Mesendoderm (in vitro differentiated cells): Measurements from ENCODE around the gene INTS6.

Experiments used
- DNase-seq: peaks from one replicate; pipeline ENCODE4 v3.0.0; 2013
- H2AK5ac ChIP-seq: 2 replicates; pipeline ENCODE4 v1.6.1; 2013; ENCODE audit warnings: low read length, inconsistent platforms
- H2BK120ac ChIP-seq: 2 replicates; pipeline ENCODE4 v1.6.1; 2013; ENCODE audit warnings: low read depth, mild to moderate bottlenecking, low read length, moderate library complexity, mixed read lengths
- H2BK15ac ChIP-seq: replicated peaks from 2 replicates; pipeline ENCODE4 v1.6.1; 2013; ENCODE audit warnings: low read depth, mild to moderate bottlenecking, moderate library complexity
- H2BK5ac ChIP-seq: 2 replicates; pipeline ENCODE4 v1.6.1; 2013; ENCODE audit warnings: low read length, inconsistent platforms
- H3K18ac ChIP-seq: 2 replicates; pipeline ENCODE4 v1.6.1; 2013; ENCODE audit warnings: mild to moderate bottlenecking, low read length, mixed read lengths
- H3K23ac ChIP-seq: one replicate; pipeline ENCODE4 v1.6.1; 2013; ENCODE audit warnings: low read length
- H3K27ac ChIP-seq: 2 replicates; pipeline ENCODE4 v1.5.1; 2013; ENCODE audit warnings: low read depth, mild to moderate bottlenecking, inconsistent platforms, low read length, moderate library complexity
- H3K27me3 ChIP-seq: 2 replicates; pipeline ENCODE4 v1.6.1; 2013; ENCODE audit warnings: low read length, control low read depth, mild to moderate bottlenecking, inconsistent platforms; ENCODE audit not compliant: insufficient read depth, poor library complexity
- H3K36me3 ChIP-seq: 2 replicates; pipeline ENCODE4 v1.6.1; 2013; ENCODE audit warnings: low read length, inconsistent platforms; ENCODE audit not compliant: control insufficient read depth, insufficient read depth
- H3K4ac ChIP-seq: one replicate; pipeline ENCODE4 v1.6.1; 2013; ENCODE audit warnings: low read depth, mild to moderate bottlenecking, low read length, moderate library complexity
- H3K4me1 ChIP-seq: 2 replicates; pipeline ENCODE4 v1.6.1; 2013; ENCODE audit warnings: low read depth, low read length, inconsistent platforms; ENCODE audit not compliant: control insufficient read depth
- H3K4me2 ChIP-seq: 2 replicates; pipeline ENCODE4 v1.6.1; 2013; ENCODE audit warnings: low read length
- H3K4me3 ChIP-seq: 2 replicates; pipeline ENCODE4 v1.5.1; 2013; ENCODE audit warnings: mild to moderate bottlenecking, low read length
- H3K56ac ChIP-seq: one replicate; pipeline ENCODE4 v1.6.1; 2013; ENCODE audit warnings: low read length
- H3K79me1 ChIP-seq: 2 replicates; pipeline ENCODE4 v1.6.1; 2013; ENCODE audit warnings: low read length, inconsistent platforms
- H3K79me2 ChIP-seq: 2 replicates; pipeline ENCODE4 v1.6.1; 2013; ENCODE audit warnings: mild to moderate bottlenecking, low read length; ENCODE audit not compliant: control insufficient read depth, insufficient read depth
- H3K9ac ChIP-seq: 2 replicates; pipeline ENCODE4 v1.6.1; 2013; ENCODE audit warnings: low read length, inconsistent platforms
- H4K5ac ChIP-seq: one replicate; pipeline ENCODE4 v1.6.1; 2013; ENCODE audit warnings: low read length
- H4K8ac ChIP-seq: one replicate; pipeline ENCODE4 v1.6.1; 2013; ENCODE audit warnings: low read depth, mild to moderate bottlenecking, control low read depth, low read length, moderate library complexity
- WGBS: extraction: QIAGEN DNeasy Blood & Tissue Kit; methylation state at CpG from one replicate; pipeline ENCODE4 v1.1.7; 2013; ENCODE audit warnings: low lambda C conversion rate, missing lambda C conversion rate; ENCODE audit not compliant: insufficient coverage; ENCODE audit errors: extremely low coverage; 5-methylcytosine and 5-hydroxymethylcytosine counted together

Gene INTS6

GRCh38 chr13:51359352-51359751, 93.5 kb downstream of the INTS6 start:
- DNase-seq, result no peak
- Histone ChIP-seq H4K8ac (no peak overlapping the region), H2BK120ac (no peak overlapping the region), H2BK15ac (no peak overlapping the region), H3K56ac (no peak overlapping the region), H3K36me3 (peaks cover under 1% of the 10 kb centered on the region), H2AK5ac (no peak overlapping the region), H3K23ac (no peak overlapping the region), H2BK5ac (no peak overlapping the region), H3K9ac (no peak overlapping the region), H3K4me2 (no peak overlapping the region), H3K4me3 (no peak overlapping the region), H3K18ac (no peak overlapping the region), H3K27ac (no peak overlapping the region), H3K79me2 (no peaks in the 10 kb centered on the region), H3K4ac (no peak overlapping the region), H3K27me3 (no peaks in the 10 kb centered on the region), H3K79me1 (no peaks in the 10 kb centered on the region), H3K4me1 (no peaks in the 10 kb centered on the region), H4K5ac (no peak overlapping the region)
- WGBS, result no CpG with 5 or more reads among the region's 1 CpG

GRCh38 chr13:51357928-51358595, 94.8 kb downstream of the INTS6 start:
- H2BK120ac ChIP-seq, result no peak overlapping the region
- H3K4me1 ChIP-seq, result no peaks in the 10 kb centered on the region
- no peaks in the 10 kb centered on the region for H3K79me1 ChIP-seq
- H2BK15ac ChIP-seq, result no peak overlapping the region
- no peak overlapping the region for H3K23ac ChIP-seq
- H4K5ac ChIP-seq, result no peak overlapping the region
- DNase-seq, result peak; percentile 24
- H4K8ac ChIP-seq, result no peak overlapping the region
- H3K79me2 ChIP-seq, result no peaks in the 10 kb centered on the region
- no peak overlapping the region for H3K18ac ChIP-seq
- H2AK5ac ChIP-seq, result no peak overlapping the region
- no peak overlapping the region for H3K4me3 ChIP-seq
- H3K56ac ChIP-seq, result no peak overlapping the region
- H3K27ac ChIP-seq, result no peak overlapping the region
- no peaks in the 10 kb centered on the region for H3K36me3 ChIP-seq
- WGBS, result no CpG with 5 or more reads among the region's 5 CpGs
- no peaks in the 10 kb centered on the region for H3K27me3 ChIP-seq
- H3K4ac ChIP-seq, result no peak overlapping the region
- H2BK5ac ChIP-seq, result no peak overlapping the region
- no peak overlapping the region for H3K4me2 ChIP-seq
- H3K9ac ChIP-seq, result no peak overlapping the region

GRCh38 chr13:51355217-51355616, 97.6 kb downstream of the INTS6 start:
- no CpG with 5 or more reads among the region's 2 CpGs for WGBS
- no peak for DNase-seq
- H3K4ac ChIP-seq, result no peak overlapping the region
- no peak overlapping the region for H2AK5ac ChIP-seq
- no peak overlapping the region for H4K5ac ChIP-seq
- no peak overlapping the region for H2BK120ac ChIP-seq
- H3K56ac ChIP-seq, result no peak overlapping the region
- H3K27me3 ChIP-seq, result no peaks in the 10 kb centered on the region
- H3K23ac ChIP-seq, result no peak overlapping the region
- no peaks in the 10 kb centered on the region for H3K36me3 ChIP-seq
- H3K4me3 ChIP-seq, result no peak overlapping the region
- H3K79me1 ChIP-seq, result no peaks in the 10 kb centered on the region
- no peaks in the 10 kb centered on the region for H3K4me1 ChIP-seq
- H2BK15ac ChIP-seq, result no peak overlapping the region
- H2BK5ac ChIP-seq, result no peak overlapping the region
- H3K27ac ChIP-seq, result no peak overlapping the region
- H3K9ac ChIP-seq, result no peak overlapping the region
- no peak overlapping the region for H4K8ac ChIP-seq
- H3K18ac ChIP-seq, result no peak overlapping the region
- no peak overlapping the region for H3K4me2 ChIP-seq
- no peaks in the 10 kb centered on the region for H3K79me2 ChIP-seq

- no peak overlapping the region for H3K27ac ChIP-seq
- no peak for DNase-seq
- H2BK15ac ChIP-seq, result no peak overlapping the region
- no peaks in the 10 kb centered on the region for H3K36me3 ChIP-seq
- no peak overlapping the region for H3K4ac ChIP-seq
- H3K9ac ChIP-seq, result no peak overlapping the region
- no peak overlapping the region for H3K23ac ChIP-seq
- H3K56ac ChIP-seq, result no peak overlapping the region
- no peak overlapping the region for H4K8ac ChIP-seq
- no peak overlapping the region for H2AK5ac ChIP-seq
- H2BK120ac ChIP-seq, result no peak overlapping the region
- H3K79me2 ChIP-seq, result no peaks in the 10 kb centered on the region
- H2BK5ac ChIP-seq, result no peak overlapping the region
- H4K5ac ChIP-seq, result no peak overlapping the region
- H3K18ac ChIP-seq, result no peak overlapping the region
- no peaks in the 10 kb centered on the region for H3K4me1 ChIP-seq
- H3K27me3 ChIP-seq, result no peaks in the 10 kb centered on the region
- H3K4me3 ChIP-seq, result no peak overlapping the region
- no peak overlapping the region for H3K4me2 ChIP-seq
- no peaks in the 10 kb centered on the region for H3K79me1 ChIP-seq
Observed at GRCh38 chr13:51349016-51349415, 103.8 kb downstream of the INTS6 start.

GRCh38 chr13:51348069-51348967, 104.5 kb downstream of the INTS6 start:
- no CpG with 5 or more reads among the region's 10 CpGs for WGBS
- no peak overlapping the region for H3K4me3 ChIP-seq
- no peak overlapping the region for H3K27ac ChIP-seq

More at GRCh38 chr13:51348069-51348967, 104.5 kb downstream of the INTS6 start:
- H2AK5ac ChIP-seq, result no peak overlapping the region
- H3K79me1 ChIP-seq, result no peaks in the 10 kb centered on the region
- no peak overlapping the region for H3K4me2 ChIP-seq
- H2BK120ac ChIP-seq, result no peak overlapping the region
- no peaks in the 10 kb centered on the region for H3K4me1 ChIP-seq
- no peaks in the 10 kb centered on the region for H3K27me3 ChIP-seq
- no peak overlapping the region for H2BK5ac ChIP-seq
- no peaks in the 10 kb centered on the region for H3K36me3 ChIP-seq
- no peak overlapping the region for H4K5ac ChIP-seq
- H4K8ac ChIP-seq, result no peak overlapping the region
- H3K4ac ChIP-seq, result no peak overlapping the region
- H3K56ac ChIP-seq, result no peak overlapping the region
- H3K9ac ChIP-seq, result no peak overlapping the region
- H3K23ac ChIP-seq, result no peak overlapping the region
- H2BK15ac ChIP-seq, result no peak overlapping the region
- H3K79me2 ChIP-seq, result no peaks in the 10 kb centered on the region
- no peak for DNase-seq
- no peak overlapping the region for H3K18ac ChIP-seq
